Measurements from ENCODE around the gene GRM1. TPM values are rescaled to one million over a fixed set of nuclear protein-coding genes. Genes with fewer than 3 reads are reported as not detected.

GRM1 gene
- total RNA-seq, 1 donor from 2014 or later, result not detected

DNA sequence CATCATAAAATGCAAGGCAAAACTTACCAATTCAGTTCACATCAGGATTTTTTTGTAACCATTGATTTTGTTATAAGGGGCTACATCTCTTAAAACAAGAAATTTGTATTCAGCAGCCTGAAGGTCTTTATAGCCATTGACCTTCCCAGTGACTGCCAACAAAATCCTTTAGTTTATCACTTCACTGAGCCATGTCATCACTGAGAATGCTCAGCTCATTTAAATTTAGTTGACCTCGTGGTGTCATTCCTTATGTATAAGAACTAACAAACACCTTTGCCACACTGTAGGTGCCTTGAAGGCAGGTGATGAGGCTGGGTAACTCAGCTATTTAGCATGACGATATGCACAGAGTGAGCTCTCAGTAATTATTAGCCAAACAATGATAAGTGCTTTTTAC is 77.7 kb downstream of the GRM1 start:
- no peak overlapping the region for H3K27ac ChIP-seq
- no peaks in the 10 kb centered on the region for H3K4me1 ChIP-seq
- no peak for DNase-seq (ENCODE audit: extremely low spot score in 2 of 2)
- H3K27me3 ChIP-seq, result no peaks in the 10 kb centered on the region
- H3K36me3 ChIP-seq, result no peaks in the 10 kb centered on the region
- intact Hi-C loops (cut with DNase I), result no loop called here
- H3K4me3 ChIP-seq, result no peak overlapping the region
- no peak for TF ChIP-seq POLR2A (IDR thresholded peaks at IDR 0.05)
- TF ChIP-seq POLR2AphosphoS5 (IDR thresholded peaks at IDR 0.05; ENCODE audit: insufficient read depth in 1 of 2, low read depth in 1 of 2), result no peak
- TF ChIP-seq, protein P1, sequence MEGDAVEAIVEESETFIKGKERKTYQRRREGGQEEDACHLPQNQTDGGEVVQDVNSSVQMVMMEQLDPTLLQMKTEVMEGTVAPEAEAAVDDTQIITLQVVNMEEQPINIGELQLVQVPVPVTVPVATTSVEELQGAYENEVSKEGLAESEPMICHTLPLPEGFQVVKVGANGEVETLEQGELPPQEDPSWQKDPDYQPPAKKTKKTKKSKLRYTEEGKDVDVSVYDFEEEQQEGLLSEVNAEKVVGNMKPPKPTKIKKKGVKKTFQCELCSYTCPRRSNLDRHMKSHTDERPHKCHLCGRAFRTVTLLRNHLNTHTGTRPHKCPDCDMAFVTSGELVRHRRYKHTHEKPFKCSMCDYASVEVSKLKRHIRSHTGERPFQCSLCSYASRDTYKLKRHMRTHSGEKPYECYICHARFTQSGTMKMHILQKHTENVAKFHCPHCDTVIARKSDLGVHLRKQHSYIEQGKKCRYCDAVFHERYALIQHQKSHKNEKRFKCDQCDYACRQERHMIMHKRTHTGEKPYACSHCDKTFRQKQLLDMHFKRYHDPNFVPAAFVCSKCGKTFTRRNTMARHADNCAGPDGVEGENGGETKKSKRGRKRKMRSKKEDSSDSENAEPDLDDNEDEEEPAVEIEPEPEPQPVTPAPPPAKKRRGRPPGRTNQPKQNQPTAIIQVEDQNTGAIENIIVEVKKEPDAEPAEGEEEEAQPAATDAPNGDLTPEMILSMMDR (IDR thresholded peaks at IDR 0.05), result no peak
- H3K9me3 ChIP-seq, result no peaks in the 10 kb centered on the region

DNA sequence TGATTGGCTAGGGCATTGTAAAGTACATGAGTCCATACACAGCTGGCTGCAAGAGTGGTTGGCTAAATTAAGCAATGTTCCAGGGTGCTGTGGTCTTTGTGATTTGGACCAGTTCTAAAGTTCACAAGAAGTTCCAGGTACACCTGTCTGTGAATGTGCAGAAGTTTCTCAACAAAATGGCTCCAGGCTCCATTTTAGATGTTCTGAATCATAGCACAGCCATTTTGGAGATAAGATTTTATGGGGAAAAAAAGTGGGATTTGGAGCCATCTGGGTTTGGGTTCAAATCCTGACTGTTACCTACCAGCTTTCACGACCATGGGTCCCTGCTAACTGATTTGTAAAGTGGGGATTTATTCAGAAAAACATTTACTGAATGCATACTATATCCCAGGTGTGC is 82.1 kb downstream of the GRM1 start:
- DNase-seq (ENCODE audit: extremely low spot score in 2 of 2), result no peak
- Histone ChIP-seq H3K4me3 (no peak overlapping the region), H3K27ac (no peak overlapping the region), H3K36me3 (no peaks in the 10 kb centered on the region), H3K9me3 (no peaks in the 10 kb centered on the region), H3K4me1 (no peaks in the 10 kb centered on the region), H3K27me3 (no peaks in the 10 kb centered on the region)
- TF ChIP-seq POLR2AphosphoS5 (IDR thresholded peaks at IDR 0.05; ENCODE audit: insufficient read depth in 1 of 2, low read depth in 1 of 2), result no peak
- TF ChIP-seq POLR2A (IDR thresholded peaks at IDR 0.05), result no peak
- TF ChIP-seq, protein P1 (IDR thresholded peaks at IDR 0.05), result no peak
- intact Hi-C loops (cut with DNase I), result no loop called here

DNA sequence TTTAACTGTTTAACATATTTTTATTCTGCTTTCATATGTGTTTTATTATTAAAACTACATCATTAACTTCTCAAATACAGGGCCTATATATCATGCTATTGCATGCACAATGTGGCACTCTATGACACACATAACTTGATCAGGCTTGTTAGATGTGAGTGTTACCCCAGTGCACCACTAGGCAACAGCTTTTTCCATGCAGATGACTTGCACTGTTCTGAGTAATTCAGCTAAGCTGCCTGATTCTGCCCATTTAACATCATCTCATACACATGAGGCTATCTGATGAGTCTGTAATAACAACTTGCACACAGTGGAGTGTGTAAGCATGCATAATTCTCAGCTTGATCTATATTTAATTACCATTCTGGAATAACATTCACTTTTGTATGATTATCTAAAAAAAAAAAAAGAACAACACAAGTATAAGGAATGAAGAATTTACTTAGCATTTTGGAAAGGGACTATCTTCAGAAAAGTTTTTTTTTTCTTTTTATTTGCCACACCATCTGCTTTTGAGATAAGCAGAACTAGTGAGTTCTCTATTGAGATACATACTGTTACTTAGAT is 83.1 kb downstream of the GRM1 start:
- TF ChIP-seq, protein P1 (IDR thresholded peaks at IDR 0.05), result no peak
- no peak for TF ChIP-seq POLR2A (IDR thresholded peaks at IDR 0.05)
- TF ChIP-seq POLR2AphosphoS5 (IDR thresholded peaks at IDR 0.05; ENCODE audit: insufficient read depth in 1 of 2, low read depth in 1 of 2), result no peak
- intact Hi-C loops (cut with DNase I), result no loop called here

DNA sequence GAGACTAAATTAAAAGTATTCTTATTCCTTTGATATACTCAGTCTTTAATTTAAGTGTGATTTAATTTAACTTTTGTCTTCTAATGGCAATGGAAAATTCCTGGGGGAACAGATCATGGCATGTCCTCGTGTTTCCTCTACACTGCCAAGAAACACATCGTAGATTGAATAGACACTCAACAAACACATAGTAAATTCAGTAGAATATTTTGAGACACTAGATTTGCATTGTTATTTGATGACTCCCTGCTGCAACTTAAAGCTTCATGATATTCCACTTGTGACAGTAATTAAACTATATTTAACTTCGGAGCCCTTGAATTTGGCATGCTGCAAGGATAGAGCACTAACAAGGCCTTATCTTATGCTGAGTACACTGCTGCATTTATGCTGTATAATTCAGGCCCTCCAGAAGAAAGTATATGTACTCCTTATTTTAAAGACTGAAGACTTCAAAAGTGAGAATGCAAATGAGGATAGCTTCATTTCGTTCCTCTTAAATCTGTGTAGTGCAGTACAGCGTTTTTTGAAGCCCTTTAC is 84.3 kb downstream of the GRM1 start:
- Histone ChIP-seq H3K27ac (no peak overlapping the region), H3K9me3 (no peaks in the 10 kb centered on the region), H3K4me3 (no peak overlapping the region), H3K4me1 (no peaks in the 10 kb centered on the region), H3K36me3 (no peaks in the 10 kb centered on the region), H3K27me3 (no peaks in the 10 kb centered on the region)
- intact Hi-C loops (cut with DNase I), result no loop called here
- TF ChIP-seq, protein P1 (IDR thresholded peaks at IDR 0.05), result no peak
- TF ChIP-seq POLR2AphosphoS5 (IDR thresholded peaks at IDR 0.05; ENCODE audit: insufficient read depth in 1 of 2, low read depth in 1 of 2) (no peak), POLR2A (IDR thresholded peaks at IDR 0.05) (no peak)
- DNase-seq (ENCODE audit: extremely low spot score in 2 of 2), result no peak

More for the DNA sequence above, 83.1 kb downstream of the GRM1 start:
- H3K36me3 ChIP-seq, result no peaks in the 10 kb centered on the region
- H3K27ac ChIP-seq, result no peak overlapping the region
- no peak overlapping the region for H3K4me3 ChIP-seq
- no peaks in the 10 kb centered on the region for H3K4me1 ChIP-seq
- no peak for DNase-seq (ENCODE audit: extremely low spot score in 2 of 2)
- H3K9me3 ChIP-seq, result no peaks in the 10 kb centered on the region
- H3K27me3 ChIP-seq, result no peaks in the 10 kb centered on the region

DNA sequence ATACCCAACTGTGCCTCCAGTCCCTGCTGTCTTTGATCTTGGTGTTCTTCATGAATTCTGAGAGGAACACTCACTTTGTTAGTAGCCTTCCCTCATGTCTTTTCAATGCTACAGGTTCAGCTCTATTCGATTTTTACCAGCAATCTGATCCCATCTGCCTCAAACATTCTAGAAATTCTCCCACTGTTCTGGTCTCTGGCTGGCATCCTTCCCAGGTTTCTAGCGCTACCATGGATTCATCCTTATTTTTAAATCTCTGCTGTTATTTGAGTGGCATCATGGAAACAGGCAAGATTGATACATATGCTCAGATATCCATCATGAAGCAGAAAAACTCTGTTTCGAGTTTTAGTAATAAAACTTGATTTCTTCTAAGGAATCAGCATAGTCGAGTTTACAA is 94.8 kb downstream of the GRM1 start:
- Histone ChIP-seq H3K4me3 (no peak overlapping the region), H3K9me3 (no peaks in the 10 kb centered on the region), H3K4me1 (no peaks in the 10 kb centered on the region), H3K27me3 (no peaks in the 10 kb centered on the region), H3K36me3 (no peaks in the 10 kb centered on the region), H3K27ac (no peak overlapping the region)
- no peak for DNase-seq (ENCODE audit: extremely low spot score in 2 of 2)
- TF ChIP-seq POLR2A (IDR thresholded peaks at IDR 0.05) (no peak), POLR2AphosphoS5 (IDR thresholded peaks at IDR 0.05; ENCODE audit: insufficient read depth in 1 of 2, low read depth in 1 of 2) (no peak)
- TF ChIP-seq, protein P1 (IDR thresholded peaks at IDR 0.05), result no peak
- intact Hi-C loops (cut with DNase I), result no loop called here
